Mucosa of rectum (tissue), 2 donors: ENCODE data around the gene DNAJC13.

Experiments used
- H3K27ac ChIP-seq, 2 donors: one replicate each; pipeline ENCODE4 v1.7.0; 2013; ENCODE audit warnings: inconsistent platforms in 2 of 2, low read depth in 2 of 2, low read length in 2 of 2
- H3K27me3 ChIP-seq, 2 donors: one replicate each; pipeline ENCODE4 v1.7.0; 2013; ENCODE audit warnings: low read length in 2 of 2; ENCODE audit not compliant: control insufficient read depth in 2 of 2, insufficient read depth in 2 of 2
- H3K36me3 ChIP-seq, 2 donors: one replicate each; pipeline ENCODE4 v1.7.0; 2013; ENCODE audit warnings: low read length in 2 of 2; ENCODE audit not compliant: control insufficient read depth in 2 of 2, insufficient read depth in 2 of 2
- H3K4me1 ChIP-seq, 2 donors: one replicate each; pipeline ENCODE4 v1.7.0; 2013; ENCODE audit warnings: low read length in 2 of 2, mild to moderate bottlenecking in 1 of 2; ENCODE audit not compliant: control insufficient read depth in 2 of 2, insufficient read depth in 2 of 2
- H3K4me3 ChIP-seq, 2 donors: one replicate each; pipeline ENCODE4 v1.7.0; 2013; ENCODE audit warnings: low read length in 2 of 2
- H3K9ac ChIP-seq, 2 donors: one replicate each; pipeline ENCODE4 v1.7.0; 2013; ENCODE audit warnings: low read length in 2 of 2, low read depth in 1 of 2, mild to moderate bottlenecking in 1 of 2
- H3K9me3 ChIP-seq, 2 donors: one replicate each; pipeline ENCODE4 v1.7.0; 2013; ENCODE audit warnings: low read length in 2 of 2; ENCODE audit not compliant: control insufficient read depth in 2 of 2
- donor health status: healthy.
- donor health status: Normal muscosa, but diverticular disease.

Gene DNAJC13

DNA sequence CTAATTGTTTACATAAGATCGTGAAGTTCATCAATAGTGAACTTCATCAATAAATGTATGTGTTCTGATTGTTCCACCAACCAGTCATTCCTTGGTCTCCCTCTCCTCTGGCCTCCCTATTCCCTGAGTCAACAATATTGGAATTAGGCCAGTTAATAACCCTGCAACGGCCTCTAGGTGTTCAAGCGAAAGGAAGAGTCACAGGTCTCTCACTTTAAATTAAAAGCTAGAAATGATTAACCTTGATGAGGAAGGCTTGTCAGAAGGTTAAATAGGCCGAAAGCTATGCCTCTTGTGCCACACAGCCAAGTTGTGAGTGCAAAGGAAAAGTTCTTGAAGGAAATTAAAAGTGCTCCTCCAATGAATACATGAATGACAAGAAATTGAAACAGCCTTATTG lies 90.4 kb downstream of the DNAJC13 start:
- Histone ChIP-seq H3K27ac (peak overlapping the region in 1 of 2 donors; percentile 66), H3K9me3 (no peaks in the 10 kb centered on the region), H3K36me3 (peaks cover 42 to 58% of the 10 kb centered on the region in 2 donors), H3K27me3 (no peaks in the 10 kb centered on the region), H3K4me3 (peak overlapping the region in 1 of 2 donors; percentile 37), H3K9ac (no peak overlapping the region), H3K4me1 (peaks cover 5 to 20% of the 10 kb centered on the region in 2 donors)

DNA sequence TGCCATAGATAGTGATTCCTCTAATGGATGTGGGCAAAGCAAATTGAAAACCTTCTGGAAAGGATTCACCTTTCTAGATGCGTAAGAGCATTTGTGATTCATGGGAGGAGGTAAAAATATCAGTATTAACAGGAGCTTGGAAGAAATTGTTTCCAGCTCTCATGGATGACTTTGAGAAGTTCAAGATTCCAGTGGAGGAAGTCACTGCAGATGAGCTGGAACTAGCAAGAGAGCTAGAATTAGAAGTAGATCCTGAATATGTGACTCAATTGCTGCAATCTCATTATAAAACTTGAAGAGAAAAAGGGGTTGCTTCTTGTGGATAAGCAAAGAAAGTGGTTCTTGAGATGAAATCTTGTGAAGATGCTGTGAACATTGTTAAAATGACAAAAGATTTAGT lies 91.8 kb downstream of the DNAJC13 start:
- Histone ChIP-seq H3K4me1 (peaks cover 5 to 14% of the 10 kb centered on the region in 2 donors), H3K9me3 (no peaks in the 10 kb centered on the region), H3K27me3 (no peaks in the 10 kb centered on the region), H3K36me3 (peaks cover 45 to 58% of the 10 kb centered on the region in 2 donors), H3K9ac (no peak overlapping the region), H3K4me3 (no peak overlapping the region), H3K27ac (no peak overlapping the region)

DNA sequence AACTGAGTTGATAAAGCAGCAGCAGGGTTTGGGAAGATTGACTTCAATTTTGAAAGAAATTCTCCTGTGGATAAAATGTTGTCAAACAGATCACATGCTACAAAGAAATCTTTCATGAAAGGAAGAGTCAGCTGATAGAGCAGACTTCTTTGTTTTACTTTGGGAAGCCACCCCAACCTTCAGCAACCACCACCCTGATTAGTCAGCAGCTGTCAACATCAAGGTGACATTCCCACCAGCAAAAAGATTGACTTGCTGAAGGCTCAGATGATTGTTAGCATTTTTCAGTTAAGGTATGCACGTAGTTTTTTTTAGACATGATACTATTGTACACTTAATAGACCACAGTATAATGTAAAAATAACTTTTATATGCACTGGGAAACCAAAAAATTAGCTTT lies 92.2 kb downstream of the DNAJC13 start:
- no peak overlapping the region for H3K27ac ChIP-seq
- H3K27me3 ChIP-seq: no peaks in the 10 kb centered on the region
- peaks cover 5 to 14% of the 10 kb centered on the region in 2 donors for H3K4me1 ChIP-seq
- H3K4me3 ChIP-seq: no peak overlapping the region
- no peaks in the 10 kb centered on the region for H3K9me3 ChIP-seq
- peaks cover 49 to 59% of the 10 kb centered on the region in 2 donors for H3K36me3 ChIP-seq
- H3K9ac ChIP-seq: no peak overlapping the region

DNA sequence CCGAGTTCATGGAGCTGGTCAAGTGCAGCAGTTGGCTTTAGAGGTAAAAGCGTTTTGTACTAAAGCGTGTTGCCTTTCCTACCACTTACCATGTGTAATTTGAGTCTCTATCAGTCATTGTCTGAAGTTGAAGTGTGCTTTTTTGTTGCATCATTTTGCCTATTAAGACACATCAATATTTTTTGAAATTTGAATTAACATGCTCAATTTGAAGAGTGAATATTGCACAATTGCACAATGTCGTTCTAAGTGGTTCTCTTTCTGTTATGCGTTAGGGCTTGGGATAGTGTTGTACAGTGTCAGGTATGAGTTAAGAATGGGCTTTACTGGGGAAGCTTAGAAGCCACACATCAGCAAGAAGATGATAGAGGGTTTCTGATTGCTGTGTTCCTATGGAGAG lies 95.8 kb downstream of the DNAJC13 start:
- Histone ChIP-seq H3K27me3 (no peaks in the 10 kb centered on the region), H3K4me3 (no peak overlapping the region), H3K4me1 (peaks cover 0 to 3% of the 10 kb centered on the region in 2 donors), H3K36me3 (peaks cover 60 to 76% of the 10 kb centered on the region in 2 donors), H3K9ac (no peak overlapping the region), H3K9me3 (no peaks in the 10 kb centered on the region), H3K27ac (no peak overlapping the region)

DNA sequence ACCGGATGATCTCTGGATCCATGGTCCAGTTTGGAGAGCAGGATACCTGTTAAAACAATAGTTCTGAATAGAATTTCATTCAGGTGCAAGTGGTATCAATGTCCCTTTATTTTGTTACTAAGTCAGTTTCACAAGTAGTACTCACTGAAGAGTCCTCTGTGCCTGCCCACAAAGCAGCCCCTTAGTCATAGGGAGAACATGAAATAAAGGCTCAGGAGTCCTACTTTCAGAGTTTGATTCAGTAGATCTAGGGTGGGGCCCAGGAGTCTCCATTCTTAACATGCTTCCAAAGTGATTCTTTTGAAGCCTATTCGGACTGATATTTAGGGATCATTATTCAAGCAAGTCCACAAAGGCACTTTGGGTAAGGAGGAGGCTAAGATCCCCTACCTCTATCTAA lies 100.0 kb downstream of the DNAJC13 start:
- H3K4me3 ChIP-seq: no peak overlapping the region
- H3K36me3 ChIP-seq: peaks cover 68 to 72% of the 10 kb centered on the region in 2 donors
- no peak overlapping the region for H3K9ac ChIP-seq
- H3K9me3 ChIP-seq: no peaks in the 10 kb centered on the region
- H3K27me3 ChIP-seq: no peaks in the 10 kb centered on the region
- no peaks in the 10 kb centered on the region for H3K4me1 ChIP-seq
- H3K27ac ChIP-seq: no peak overlapping the region

DNA sequence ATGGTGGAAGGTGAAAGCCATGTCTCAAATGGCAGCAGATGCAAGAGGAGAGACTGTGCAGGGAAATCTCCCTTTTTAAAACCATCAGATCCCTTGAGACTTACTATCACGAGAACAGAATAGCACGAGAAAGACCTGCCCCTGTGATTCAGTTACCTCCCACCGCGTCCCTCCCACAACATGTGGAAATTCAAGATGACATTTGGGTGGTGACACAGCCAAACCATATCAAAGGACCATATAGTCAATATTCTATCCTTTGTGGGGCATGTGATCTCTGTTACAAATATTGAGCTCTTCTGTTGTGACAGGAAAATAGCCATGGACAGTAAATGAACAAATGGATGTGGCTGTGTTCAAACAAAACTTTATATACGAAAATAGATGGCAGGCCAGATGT lies 102.6 kb downstream of the DNAJC13 start:
- Histone ChIP-seq H3K4me3 (no peak overlapping the region), H3K9me3 (no peaks in the 10 kb centered on the region), H3K36me3 (peaks cover 71 to 74% of the 10 kb centered on the region in 2 donors), H3K27ac (no peak overlapping the region), H3K4me1 (no peaks in the 10 kb centered on the region), H3K9ac (no peak overlapping the region), H3K27me3 (no peaks in the 10 kb centered on the region)

DNA sequence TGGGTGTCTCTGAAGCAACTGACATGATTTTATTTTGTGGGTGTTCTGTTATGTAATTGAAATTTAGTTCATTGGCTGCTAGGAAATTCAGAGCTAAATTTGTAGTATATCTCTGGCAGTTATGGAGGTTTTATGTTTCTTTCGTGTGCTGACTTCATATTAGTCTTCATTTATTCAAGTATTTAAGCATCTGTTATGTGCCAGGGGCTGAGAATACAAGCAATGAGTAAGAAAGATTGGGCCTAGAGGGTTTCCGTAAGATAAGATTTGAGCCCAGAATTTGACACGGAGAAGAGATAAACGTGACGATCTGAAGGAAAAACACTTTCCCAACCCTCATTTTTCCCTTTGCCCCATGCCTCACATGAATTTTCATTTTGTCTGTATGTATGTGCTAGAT lies 104.6 kb downstream of the DNAJC13 start:
- Histone ChIP-seq H3K4me1 (no peaks in the 10 kb centered on the region), H3K36me3 (peaks cover 69 to 73% of the 10 kb centered on the region in 2 donors), H3K9me3 (no peaks in the 10 kb centered on the region), H3K9ac (no peak overlapping the region), H3K27ac (no peak overlapping the region), H3K4me3 (no peak overlapping the region), H3K27me3 (no peaks in the 10 kb centered on the region)

DNA sequence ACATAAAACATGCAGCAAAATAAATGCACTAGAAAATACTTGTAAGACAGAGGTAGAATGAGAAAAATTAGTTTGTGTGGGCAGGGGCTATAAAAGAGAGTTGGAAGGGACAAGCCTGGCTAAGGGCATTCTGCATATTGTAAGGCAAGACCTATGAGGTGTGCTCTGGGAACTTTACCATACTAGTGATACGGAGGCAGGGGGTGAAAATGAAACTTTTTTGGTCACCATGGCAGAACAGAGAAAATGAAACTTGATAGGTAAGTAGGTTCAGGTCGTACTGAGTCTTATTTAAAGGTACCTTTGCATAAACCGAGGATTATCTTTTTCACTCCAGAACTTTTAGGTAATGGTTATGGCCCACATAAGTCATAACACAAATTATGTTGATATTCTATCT lies 105.1 kb downstream of the DNAJC13 start:
- H3K9ac ChIP-seq: no peak overlapping the region
- no peak overlapping the region for H3K4me3 ChIP-seq
- no peaks in the 10 kb centered on the region for H3K4me1 ChIP-seq
- no peak overlapping the region for H3K27ac ChIP-seq
- H3K27me3 ChIP-seq: no peaks in the 10 kb centered on the region
- no peaks in the 10 kb centered on the region for H3K9me3 ChIP-seq
- H3K36me3 ChIP-seq: peaks cover 67 to 72% of the 10 kb centered on the region in 2 donors

DNA sequence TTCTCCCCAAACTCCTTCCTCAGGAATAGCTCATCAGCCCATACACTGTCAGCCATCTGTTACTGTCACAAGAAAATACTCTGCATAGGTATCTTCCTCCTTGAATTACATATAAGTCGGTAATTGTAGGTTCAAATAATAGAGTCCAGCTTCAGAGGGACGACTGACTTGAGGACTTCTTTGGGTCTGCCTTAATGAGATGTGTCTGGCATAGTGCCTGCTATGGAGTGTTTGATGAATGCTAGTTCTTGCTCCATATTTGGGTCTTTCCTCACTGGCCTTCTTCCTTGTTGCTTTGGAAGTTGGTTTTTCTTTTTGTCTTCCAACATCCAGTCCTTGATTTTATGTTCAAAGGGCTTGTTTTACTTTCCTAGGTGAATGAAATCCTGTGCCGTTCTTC lies 113.3 kb downstream of the DNAJC13 start:
- H3K4me1 ChIP-seq: no peaks in the 10 kb centered on the region
- H3K27me3 ChIP-seq: no peaks in the 10 kb centered on the region
- no peaks in the 10 kb centered on the region for H3K9me3 ChIP-seq
- H3K9ac ChIP-seq: no peak overlapping the region
- H3K4me3 ChIP-seq: no peak overlapping the region
- no peak overlapping the region for H3K27ac ChIP-seq
- peaks cover 54 to 60% of the 10 kb centered on the region in 2 donors for H3K36me3 ChIP-seq

DNA sequence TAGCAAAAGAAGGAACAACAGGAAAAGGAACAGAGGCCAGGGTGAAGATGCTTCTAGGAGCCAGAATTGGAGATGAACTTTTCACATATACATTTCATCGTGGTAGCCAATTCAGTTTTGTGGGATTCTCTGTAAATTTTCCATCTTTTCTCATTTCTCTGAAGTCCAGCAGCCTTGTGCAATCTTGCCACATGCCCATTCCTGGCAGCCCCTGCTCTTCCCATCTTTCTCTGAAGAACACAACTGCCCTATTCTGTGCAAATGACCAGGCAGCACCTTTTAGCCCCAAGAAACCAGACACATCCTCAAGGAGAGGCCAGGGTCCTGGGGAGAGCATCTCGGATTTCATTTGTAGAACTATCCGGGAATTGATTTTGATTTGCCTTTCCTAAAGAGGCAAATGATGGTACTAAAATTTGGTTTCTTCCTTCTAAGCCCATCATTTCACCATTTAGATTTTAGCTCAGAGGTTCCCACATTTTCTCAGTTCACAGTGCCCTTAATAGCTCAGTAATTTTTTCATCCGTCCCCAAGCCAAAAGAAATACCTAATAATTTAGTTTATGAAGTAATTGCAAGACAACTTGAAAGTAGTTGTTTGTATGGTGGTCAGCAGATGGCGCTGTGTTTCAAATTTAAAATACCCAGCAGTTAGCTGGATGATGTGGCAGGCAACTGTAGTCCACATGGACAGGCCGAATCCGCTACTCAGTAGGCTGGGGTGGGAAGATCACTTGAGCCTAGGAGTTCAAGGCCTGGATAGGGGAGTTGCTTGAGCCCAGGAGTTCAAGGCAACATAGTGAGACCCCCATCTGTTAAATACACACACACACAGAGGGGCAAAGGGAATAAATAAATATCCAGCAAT lies 118.5 kb downstream of the DNAJC13 start:
- H3K9ac ChIP-seq: no peak overlapping the region
- H3K9me3 ChIP-seq: no peaks in the 10 kb centered on the region
- H3K4me3 ChIP-seq: no peak overlapping the region
- H3K27ac ChIP-seq: no peak overlapping the region
- H3K4me1 ChIP-seq: no peaks in the 10 kb centered on the region
- peaks cover 36 to 46% of the 10 kb centered on the region in 2 donors for H3K36me3 ChIP-seq
- H3K27me3 ChIP-seq: no peaks in the 10 kb centered on the region
